Measurements from ENCODE around the gene LSR.
"Not testable (repeated sequence)": the region's sequence is repeated elsewhere in the genome, so short reads cannot be mapped to it uniquely, and the experiment has no call there.

Gene LSR

GRCh38 chr19:35274323-35274722, 25.5 kb downstream of the LSR start:
- Histone ChIP-seq H3K4me3 (ENCODE audit: low read depth, low read length) (no peak overlapping the region), H3K9me3 (ENCODE audit: control insufficient read depth, insufficient read depth, low read length) (no peaks in the 10 kb centered on the region), H3K27me3 (ENCODE audit: control insufficient read depth, insufficient read depth, low read length) (no peaks in the 10 kb centered on the region), H3K4me1 (ENCODE audit: control insufficient read depth, insufficient read depth, low read length) (peaks cover 2% of the 10 kb centered on the region), H3K9ac (ENCODE audit: low read depth, low read length) (no peak overlapping the region), H3K36me3 (ENCODE audit: control insufficient read depth, insufficient read depth, low read length) (peaks cover 43% of the 10 kb centered on the region)

DNA sequence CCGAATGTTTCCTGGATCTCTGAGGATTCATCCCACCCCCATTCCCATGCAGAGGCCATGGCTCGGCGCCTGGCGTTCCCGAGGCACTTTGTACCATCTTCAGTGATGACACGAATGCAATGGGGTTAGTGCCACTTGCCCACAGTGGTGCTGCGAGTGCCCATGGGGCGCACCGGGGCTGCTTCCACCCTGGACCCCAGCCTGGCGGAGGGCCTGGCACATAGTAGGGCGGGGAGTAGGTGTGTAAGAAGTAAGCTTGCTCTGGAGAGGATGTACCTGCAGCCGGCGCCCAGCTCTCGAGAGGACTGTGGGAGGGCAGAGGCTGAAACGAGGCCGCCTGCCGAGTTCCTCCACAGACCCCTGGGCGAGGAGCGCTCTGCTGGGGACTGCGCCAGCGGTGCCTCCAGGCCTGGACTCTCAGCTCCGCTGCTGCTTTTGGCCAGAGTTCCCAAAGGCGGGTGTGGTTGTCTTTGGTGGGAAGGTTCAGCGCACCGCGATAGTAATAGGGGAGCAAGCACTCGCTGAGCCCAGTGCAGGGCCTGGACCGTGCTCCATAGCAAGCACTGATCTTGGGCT, 28.0 kb downstream of the LSR start:
- no peaks in the 10 kb centered on the region for H3K4me1 ChIP-seq (ENCODE audit: control insufficient read depth, insufficient read depth, low read length)
- peaks cover 26% of the 10 kb centered on the region for H3K36me3 ChIP-seq (ENCODE audit: control insufficient read depth, insufficient read depth, low read length)
- no peak overlapping the region for H3K4me3 ChIP-seq (ENCODE audit: low read depth, low read length)
- no peaks in the 10 kb centered on the region for H3K9me3 ChIP-seq (ENCODE audit: control insufficient read depth, insufficient read depth, low read length)
- no peak overlapping the region for H3K9ac ChIP-seq (ENCODE audit: low read depth, low read length)
- H3K27me3 ChIP-seq (ENCODE audit: control insufficient read depth, insufficient read depth, low read length), result no peaks in the 10 kb centered on the region

GRCh38 chr19:35278578-35279284, 29.9 kb downstream of the LSR start:
- no peak overlapping the region for H3K9ac ChIP-seq (ENCODE audit: low read depth, low read length)
- peaks cover 21% of the 10 kb centered on the region for H3K36me3 ChIP-seq (ENCODE audit: control insufficient read depth, insufficient read depth, low read length)
- H3K4me1 ChIP-seq (ENCODE audit: control insufficient read depth, insufficient read depth, low read length), result no peaks in the 10 kb centered on the region
- no peaks in the 10 kb centered on the region for H3K9me3 ChIP-seq (ENCODE audit: control insufficient read depth, insufficient read depth, low read length)
- H3K27me3 ChIP-seq (ENCODE audit: control insufficient read depth, insufficient read depth, low read length), result no peaks in the 10 kb centered on the region
- no peak overlapping the region for H3K4me3 ChIP-seq (ENCODE audit: low read depth, low read length)

- Histone ChIP-seq H3K27me3 (ENCODE audit: control insufficient read depth, insufficient read depth, low read length) (no peaks in the 10 kb centered on the region), H3K9me3 (ENCODE audit: control insufficient read depth, insufficient read depth, low read length) (no peaks in the 10 kb centered on the region), H3K36me3 (ENCODE audit: control insufficient read depth, insufficient read depth, low read length) (peaks cover 16% of the 10 kb centered on the region), H3K4me1 (ENCODE audit: control insufficient read depth, insufficient read depth, low read length) (no peaks in the 10 kb centered on the region), H3K4me3 (ENCODE audit: low read depth, low read length) (no peak overlapping the region), H3K9ac (ENCODE audit: low read depth, low read length) (no peak overlapping the region)
Measured at GRCh38 chr19:35279374-35279773, 30.6 kb downstream of the LSR start.

- Histone ChIP-seq H3K9me3 (ENCODE audit: control insufficient read depth, insufficient read depth, low read length) (no peaks in the 10 kb centered on the region), H3K9ac (ENCODE audit: low read depth, low read length) (no peak overlapping the region), H3K36me3 (ENCODE audit: control insufficient read depth, insufficient read depth, low read length) (peaks cover 13% of the 10 kb centered on the region), H3K27me3 (ENCODE audit: control insufficient read depth, insufficient read depth, low read length) (no peaks in the 10 kb centered on the region), H3K4me1 (ENCODE audit: control insufficient read depth, insufficient read depth, low read length) (peaks cover 4% of the 10 kb centered on the region), H3K4me3 (ENCODE audit: low read depth, low read length) (no peak overlapping the region)
Measured at GRCh38 chr19:35279985-35280821, 31.4 kb downstream of the LSR start.

- H3K9ac ChIP-seq (ENCODE audit: low read depth, low read length), result no peak overlapping the region
- H3K9me3 ChIP-seq (ENCODE audit: control insufficient read depth, insufficient read depth, low read length), result no peaks in the 10 kb centered on the region
- H3K36me3 ChIP-seq (ENCODE audit: control insufficient read depth, insufficient read depth, low read length), result peaks cover 13% of the 10 kb centered on the region
- H3K27me3 ChIP-seq (ENCODE audit: control insufficient read depth, insufficient read depth, low read length), result no peaks in the 10 kb centered on the region
- no peak overlapping the region for H3K4me3 ChIP-seq (ENCODE audit: low read depth, low read length)
- H3K4me1 ChIP-seq (ENCODE audit: control insufficient read depth, insufficient read depth, low read length), result peaks cover 5% of the 10 kb centered on the region
Measured at GRCh38 chr19:35281303-35281702, 32.5 kb downstream of the LSR start.

GRCh38 chr19:35284153-35285094, 35.6 kb downstream of the LSR start:
- no peak overlapping the region for H3K9ac ChIP-seq (ENCODE audit: low read depth, low read length)
- no peak overlapping the region for H3K4me3 ChIP-seq (ENCODE audit: low read depth, low read length)
- H3K27me3 ChIP-seq (ENCODE audit: control insufficient read depth, insufficient read depth, low read length), result no peaks in the 10 kb centered on the region
- H3K36me3 ChIP-seq (ENCODE audit: control insufficient read depth, insufficient read depth, low read length), result no peaks in the 10 kb centered on the region
- H3K4me1 ChIP-seq (ENCODE audit: control insufficient read depth, insufficient read depth, low read length), result peaks cover 5% of the 10 kb centered on the region
- H3K9me3 ChIP-seq (ENCODE audit: control insufficient read depth, insufficient read depth, low read length), result no peaks in the 10 kb centered on the region

- peaks cover 5% of the 10 kb centered on the region for H3K4me1 ChIP-seq (ENCODE audit: control insufficient read depth, insufficient read depth, low read length)
- H3K27me3 ChIP-seq (ENCODE audit: control insufficient read depth, insufficient read depth, low read length), result no peaks in the 10 kb centered on the region
- H3K9ac ChIP-seq (ENCODE audit: low read depth, low read length), result no peak overlapping the region
- no peaks in the 10 kb centered on the region for H3K9me3 ChIP-seq (ENCODE audit: control insufficient read depth, insufficient read depth, low read length)
- H3K4me3 ChIP-seq (ENCODE audit: low read depth, low read length), result no peak overlapping the region
- no peaks in the 10 kb centered on the region for H3K36me3 ChIP-seq (ENCODE audit: control insufficient read depth, insufficient read depth, low read length)
Measured at GRCh38 chr19:35285095-35285449, 36.3 kb downstream of the LSR start.

GRCh38 chr19:35285465-35285864, 36.7 kb downstream of the LSR start:
- H3K4me3 ChIP-seq (ENCODE audit: low read depth, low read length); H3K4me1 ChIP-seq (ENCODE audit: control insufficient read depth, insufficient read depth, low read length); H3K36me3 ChIP-seq (ENCODE audit: control insufficient read depth, insufficient read depth, low read length); H3K9ac ChIP-seq (ENCODE audit: low read depth, low read length); H3K9me3 ChIP-seq (ENCODE audit: control insufficient read depth, insufficient read depth, low read length); H3K27me3 ChIP-seq (ENCODE audit: control insufficient read depth, insufficient read depth, low read length): not testable (repeated sequence)

DNA sequence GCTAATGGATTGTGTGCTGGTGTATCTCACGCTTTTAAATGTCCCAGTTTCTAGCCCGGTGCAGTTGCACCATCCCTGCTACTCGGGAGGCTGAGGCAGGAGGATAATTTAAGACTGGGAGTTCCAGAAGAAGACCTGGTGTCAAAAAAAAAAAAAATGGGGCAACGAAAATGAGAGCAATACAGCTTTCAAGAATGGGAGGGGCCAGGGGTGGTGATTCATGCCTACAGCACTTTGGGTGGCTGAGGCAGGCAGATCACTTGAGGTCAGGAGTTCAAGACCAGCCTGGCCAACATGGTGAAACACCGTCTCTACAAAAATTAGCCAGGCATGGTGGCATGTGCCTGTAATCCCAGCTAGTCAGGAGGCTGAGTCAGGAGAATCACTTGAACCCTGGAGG, 37.3 kb downstream of the LSR start:
- H3K9me3 ChIP-seq (ENCODE audit: control insufficient read depth, insufficient read depth, low read length); H3K4me3 ChIP-seq (ENCODE audit: low read depth, low read length); H3K4me1 ChIP-seq (ENCODE audit: control insufficient read depth, insufficient read depth, low read length); H3K9ac ChIP-seq (ENCODE audit: low read depth, low read length); H3K36me3 ChIP-seq (ENCODE audit: control insufficient read depth, insufficient read depth, low read length); H3K27me3 ChIP-seq (ENCODE audit: control insufficient read depth, insufficient read depth, low read length): not testable (repeated sequence)

DNA sequence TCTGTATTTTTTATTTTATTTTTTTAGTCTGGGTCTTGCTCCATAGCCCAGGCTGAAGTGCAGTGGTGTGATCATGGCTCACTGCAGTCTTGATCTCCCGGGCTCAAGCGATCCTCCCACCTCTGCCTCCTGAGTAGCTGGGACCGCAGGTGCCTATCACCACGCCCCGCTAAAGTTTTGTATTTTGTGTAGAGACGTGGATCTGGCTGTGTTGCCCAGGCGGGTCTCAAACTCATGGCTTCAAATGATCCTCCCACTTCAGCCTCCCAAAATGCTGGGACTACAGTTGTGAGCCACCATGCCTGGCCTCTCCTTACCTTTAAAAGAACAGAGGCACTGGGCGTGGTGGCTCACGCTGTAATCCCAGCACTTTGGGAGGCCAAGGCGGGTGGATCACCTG, 38.9 kb downstream of the LSR start:
- Histone ChIP-seq H3K9me3 (ENCODE audit: control insufficient read depth, insufficient read depth, low read length) (no peaks in the 10 kb centered on the region), H3K27me3 (ENCODE audit: control insufficient read depth, insufficient read depth, low read length) (no peaks in the 10 kb centered on the region), H3K36me3 (ENCODE audit: control insufficient read depth, insufficient read depth, low read length) (no peaks in the 10 kb centered on the region), H3K4me3 (ENCODE audit: low read depth, low read length) (no peak overlapping the region), H3K9ac (ENCODE audit: low read depth, low read length) (no peak overlapping the region), H3K4me1 (ENCODE audit: control insufficient read depth, insufficient read depth, low read length) (peaks cover 5% of the 10 kb centered on the region)

Measured in iPS-15b (cell line).